Measurements from ENCODE around the gene ZC3H10. TPM values are rescaled to one million over a fixed set of nuclear protein-coding genes. Genes with fewer than 3 reads are reported as not detected.
"Not testable (repeated sequence)": the region's sequence is repeated elsewhere in the genome, so short reads cannot be mapped to it uniquely, and the experiment has no call there.

The ZC3H10 gene
- total and polyA plus RNA-seq, 2 of the 4 experiments (the other 2 are of a cell fraction) = 1.5 to 3.6 TPM

GRCh38 chr12:56074396-56074795 is 43.7 kb upstream of the ZC3H10 start:
- Histone ChIP-seq H2BK15ac (ENCODE audit: low read depth, low read length) (no peak overlapping the region), H2AFZ (replicated peaks; ENCODE audit: low read length, poor library complexity) (no peak overlapping the region), H2BK120ac (ENCODE audit: low read depth, low read length) (no peak overlapping the region), H3K9me1 (ENCODE audit: insufficient read depth, low read length) (0 out of 2 replicates have a peak, but pooled peaks cover 4% of the 10 kb centered on the region), H2AK9ac (replicated peaks; ENCODE audit: low read depth, low read length, poor library complexity) (no peak overlapping the region), H3K56ac (ENCODE audit: extremely low read depth, insufficient read depth, low read length) (no peak overlapping the region), H3K27ac (ENCODE audit: insufficient read depth, low read length) (no peak overlapping the region), H3K23ac (ENCODE audit: low read depth, low read length) (no peak overlapping the region), H3K14ac (replicated peaks; ENCODE audit: low read depth, low read length) (no peak overlapping the region), H4K5ac (ENCODE audit: low read depth, low read length) (no peak overlapping the region; the same call in 1 of the 2 replicates), H3K79me1 (ENCODE audit: low read depth in 1 of 2, low read length in 2 of 2) (no peaks in the 10 kb centered on the region), H4K20me1 (ENCODE audit: insufficient read depth, low read length) (no peaks in the 10 kb centered on the region; the same call in 1 of the 2 replicates), H3K4ac (ENCODE audit: low read depth, low read length) (no peak overlapping the region), H4K91ac (ENCODE audit: insufficient read depth, low read depth, low read length) (no peak overlapping the region), H4K8ac (ENCODE audit: low read depth in 2 of 2, low read length in 2 of 2) (no peak overlapping the region), H3K18ac (ENCODE audit: low read depth, low read length) (no peak overlapping the region), H3K9me3 (ENCODE audit: control insufficient read depth, insufficient read depth, low read length) (no peaks in the 10 kb centered on the region), H3K27me3 (ENCODE audit: control insufficient read depth, insufficient read depth, low read length) (no peaks in the 10 kb centered on the region), H3K36me3 (ENCODE audit: control insufficient read depth, insufficient read depth, low read length) (no peaks in the 10 kb centered on the region), H3K4me1 (ENCODE audit: control insufficient read depth, insufficient read depth, low read length) (peaks cover 2% of the 10 kb centered on the region; the same call in 1 of the 2 replicates), H2BK5ac (ENCODE audit: low read depth, low read length, poor library complexity, severe bottlenecking) (no peak overlapping the region), H2AK5ac (ENCODE audit: low read depth, low read length) (no peak overlapping the region), H3K9ac (ENCODE audit: low read depth, low read length) (no peak overlapping the region), H3K4me2 (ENCODE audit: low read depth, low read length) (no peak overlapping the region), H2BK20ac (ENCODE audit: low read depth, low read length) (no peak overlapping the region), H3K4me3 (ENCODE audit: insufficient read depth, low read depth, low read length) (no peak overlapping the region)
- intact Hi-C loops (cut with micrococcal nuclease) = no loop called here
- TF ChIP-seq USF2 (IDR thresholded peaks at IDR 0.05; ENCODE audit: low read depth, low read length) (no peak), FOS (IDR thresholded peaks at IDR 0.05; ENCODE audit: low read depth, low read length) (no peak), NFE2L2 (IDR thresholded peaks at IDR 0.05; ENCODE audit: low read depth, low read length) (no peak)
- ChIA-PET CTCF (no interaction called here), POLR2A (ENCODE audit: unreplicated experiment) (no interaction called here)
- dilution Hi-C loops (cut with HindIII; ENCODE audit: low sequenced_read_pairs, unreplicated experiment) = no loop called here
- peak; percentile 14 for DNase-seq
- in situ Hi-C loops (cut with MboI; ENCODE audit: low sequenced_read_pairs) = no loop called here
- WGBS, 2 experiments (ENCODE audit: extremely low coverage in 2 of 2, insufficient read length in 1 of 2) = 43% methylated on average over 3 of the region's 5 CpGs; no CpG with 5 or more reads in 1 of the 2 experiments
- BruUV-seq (replicated peaks) = no TSS peak
- ATAC-seq (ENCODE audit: low read depth) = no peak

GRCh38 chr12:56077966-56078365 is 40.1 kb upstream of the ZC3H10 start:
- H2BK20ac ChIP-seq (ENCODE audit: low read depth, low read length); ATAC-seq (ENCODE audit: low read depth); H3K9me1 ChIP-seq (ENCODE audit: insufficient read depth, low read length); H3K4ac ChIP-seq (ENCODE audit: low read depth, low read length); H3K4me3 ChIP-seq (ENCODE audit: insufficient read depth, low read depth, low read length); H4K5ac ChIP-seq (ENCODE audit: low read depth, low read length); H3K36me3 ChIP-seq (ENCODE audit: control insufficient read depth, insufficient read depth, low read length); H3K4me1 ChIP-seq (ENCODE audit: control insufficient read depth, insufficient read depth, low read length); H2BK15ac ChIP-seq (ENCODE audit: low read depth, low read length); H2AFZ ChIP-seq (replicated peaks; ENCODE audit: low read length, poor library complexity); H3K56ac ChIP-seq (ENCODE audit: extremely low read depth, insufficient read depth, low read length); H2BK120ac ChIP-seq (ENCODE audit: low read depth, low read length); dilution Hi-C loops (cut with HindIII; ENCODE audit: low sequenced_read_pairs, unreplicated experiment); H3K27ac ChIP-seq (ENCODE audit: insufficient read depth, low read length); H3K79me1 ChIP-seq (ENCODE audit: low read depth in 1 of 2, low read length in 2 of 2); H4K8ac ChIP-seq (ENCODE audit: low read depth in 2 of 2, low read length in 2 of 2); H3K23ac ChIP-seq (ENCODE audit: low read depth, low read length); H3K9ac ChIP-seq (ENCODE audit: low read depth, low read length); H3K9me3 ChIP-seq (ENCODE audit: control insufficient read depth, insufficient read depth, low read length); H2BK5ac ChIP-seq (ENCODE audit: low read depth, low read length, poor library complexity, severe bottlenecking); H2AK5ac ChIP-seq (ENCODE audit: low read depth, low read length); H4K91ac ChIP-seq (ENCODE audit: insufficient read depth, low read depth, low read length); H3K4me2 ChIP-seq (ENCODE audit: low read depth, low read length); H2AK9ac ChIP-seq (replicated peaks; ENCODE audit: low read depth, low read length, poor library complexity); H4K20me1 ChIP-seq (ENCODE audit: insufficient read depth, low read length); H3K14ac ChIP-seq (replicated peaks; ENCODE audit: low read depth, low read length); CTCF ChIA-PET; DNase-seq; H3K18ac ChIP-seq (ENCODE audit: low read depth, low read length); BruUV-seq (replicated peaks); in situ Hi-C loops (cut with MboI; ENCODE audit: low sequenced_read_pairs): not testable (repeated sequence)
- no CpG with 5 or more reads among the region's 9 CpGs for whole genome bisulfite sequencing, 2 experiments (ENCODE audit: extremely low coverage in 2 of 2, insufficient read length in 1 of 2)
- intact Hi-C loops (cut with micrococcal nuclease) = loop anchor here (2.0 kb wide), 1 partner anchor 31 kb away; no protein-coding TSS in a partner anchor
- H3K27me3 ChIP-seq (ENCODE audit: control insufficient read depth, insufficient read depth, low read length) = peaks cover 28% of the 10 kb centered on the region
- POLR2A ChIA-PET (ENCODE audit: unreplicated experiment) = interaction anchor here (0.6 kb wide), 1 partner anchor 81 kb away, joined by 8 read pairs; no protein-coding TSS in a partner anchor

All from IMR-90 (cell line).